CD4-positive, alpha-beta T cell treated with Interleukin-6 for 4 hours (primary cell): ENCODE data around the gene LENG1.
"Not testable (repeated sequence)": the region's sequence is repeated elsewhere in the genome, so short reads cannot be mapped to it uniquely, and the experiment has no call there.

Experiments
- DNase-seq: peaks from one replicate; pipeline ENCODE4 v3.0.0-alpha.2; 2020; ENCODE audit warnings: mixed read lengths

Gene LENG1

DNA sequence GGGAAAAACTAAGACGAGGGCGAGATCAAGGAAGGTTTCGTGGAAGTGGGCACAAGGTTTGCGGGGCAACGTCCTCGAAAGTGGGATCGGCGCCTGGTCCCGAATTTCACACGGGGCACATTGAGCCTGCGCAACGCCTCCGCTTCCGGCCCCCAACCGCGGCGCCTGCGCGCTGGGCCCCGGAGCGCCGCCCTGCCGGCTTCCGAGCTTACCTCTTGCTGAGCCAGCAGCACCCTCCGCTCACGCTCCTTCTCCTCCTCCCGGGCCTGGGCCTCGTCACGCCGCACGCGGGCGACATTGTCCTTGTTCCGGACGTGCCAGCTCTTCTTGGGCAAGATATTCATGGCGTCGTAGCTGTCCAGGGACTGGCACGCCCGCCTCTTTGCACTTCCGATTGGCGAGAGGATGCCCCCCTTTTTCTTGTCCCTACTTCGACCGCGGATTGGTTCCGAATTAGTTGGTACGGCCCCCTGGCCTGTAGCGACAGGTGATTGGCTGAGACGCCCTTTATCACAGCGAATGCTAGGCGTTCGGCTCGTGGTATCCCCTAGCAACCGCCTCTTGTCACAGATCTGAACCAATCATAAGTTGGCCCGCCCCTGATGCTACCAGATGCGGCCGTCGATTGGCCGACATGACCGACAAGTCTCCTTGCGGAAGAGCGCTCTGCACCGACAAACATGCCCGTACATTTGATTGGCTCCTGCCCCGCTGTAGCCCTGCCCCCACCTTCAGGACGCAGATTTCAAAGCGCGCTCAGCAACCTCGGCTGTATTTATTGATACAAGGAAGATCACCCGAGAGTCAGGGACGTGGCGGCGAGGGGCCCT, at the start of gene LENG1:
TSS of gene LENG1 (minus strand) at position 370 of the 830 bp plus-strand sequence. CDS start at position 344, 26 bp downstream.
- DNase-seq, result peak; percentile 99

DNA sequence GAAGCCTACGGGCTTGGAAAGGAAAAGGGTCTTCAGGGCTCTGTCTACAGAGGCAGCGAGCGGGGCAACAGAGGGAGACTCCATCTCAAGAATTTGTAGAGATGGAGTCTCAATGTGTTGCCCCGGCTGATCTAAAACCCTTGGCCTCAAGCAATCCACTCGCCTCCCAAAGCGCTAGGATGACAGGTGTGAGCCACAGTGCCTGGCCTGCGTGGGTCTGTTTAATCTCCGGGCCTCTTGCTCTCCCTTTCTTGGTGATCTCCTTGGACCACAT, 49.2 kb upstream of the LENG1 start:
- no peak for DNase-seq

DNA sequence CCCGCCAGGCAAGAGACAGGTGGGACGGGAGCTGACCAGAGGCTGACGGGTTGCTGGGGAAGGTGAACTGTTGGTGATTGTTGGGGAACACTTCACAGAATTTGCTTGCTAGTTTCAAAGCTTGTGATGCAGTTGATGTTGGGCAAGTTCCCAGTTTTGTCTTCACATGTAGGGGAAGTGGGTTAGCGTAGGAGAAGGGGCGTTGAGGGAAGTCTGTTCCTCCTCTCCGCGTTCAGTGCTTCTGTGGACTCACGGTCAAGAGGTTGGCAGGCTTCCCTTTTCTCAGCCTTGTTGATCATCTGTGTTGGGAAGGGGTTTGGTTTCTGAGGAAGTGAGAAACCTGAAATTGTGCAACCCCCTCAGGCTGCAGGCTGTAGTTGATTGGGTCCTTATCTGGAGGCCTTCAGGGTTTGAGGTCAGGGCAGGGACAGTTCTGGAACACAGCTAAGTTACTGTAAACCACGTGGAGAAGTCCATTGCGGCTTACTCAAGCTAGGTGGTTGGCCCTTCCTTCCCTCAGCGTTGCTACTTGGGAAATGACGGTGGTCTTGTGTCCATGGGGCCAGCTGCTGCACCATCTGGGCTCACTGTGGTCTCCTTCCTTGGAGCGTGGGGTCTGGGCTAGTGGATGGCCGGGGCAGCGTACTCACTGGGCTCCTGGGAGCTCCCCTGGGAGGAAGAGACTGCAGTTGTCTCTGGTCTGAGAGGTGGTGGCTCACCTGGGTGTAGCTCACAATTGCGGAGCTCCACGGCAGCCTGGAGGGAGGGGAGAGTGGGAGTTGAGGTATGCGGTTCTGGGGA, 48.7 kb upstream of the LENG1 start:
- DNase-seq, result peak; percentile 39

DNA sequence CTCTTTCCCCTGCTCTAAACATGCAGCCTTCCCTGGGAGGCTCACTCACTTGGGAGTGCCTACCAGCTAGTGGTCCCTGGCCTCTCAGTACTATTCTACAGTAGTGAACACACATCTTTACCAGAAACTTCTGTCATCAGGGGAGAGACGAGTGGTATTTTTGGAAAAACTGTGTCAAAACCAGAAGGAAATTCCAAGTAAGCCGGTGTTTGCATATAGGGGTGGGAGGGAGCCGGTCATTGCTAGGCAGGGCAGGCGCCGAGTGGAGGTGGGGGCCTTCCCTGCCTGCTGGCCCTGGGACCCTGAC, 48.1 kb upstream of the LENG1 start:
- DNase-seq, result no peak

DNA sequence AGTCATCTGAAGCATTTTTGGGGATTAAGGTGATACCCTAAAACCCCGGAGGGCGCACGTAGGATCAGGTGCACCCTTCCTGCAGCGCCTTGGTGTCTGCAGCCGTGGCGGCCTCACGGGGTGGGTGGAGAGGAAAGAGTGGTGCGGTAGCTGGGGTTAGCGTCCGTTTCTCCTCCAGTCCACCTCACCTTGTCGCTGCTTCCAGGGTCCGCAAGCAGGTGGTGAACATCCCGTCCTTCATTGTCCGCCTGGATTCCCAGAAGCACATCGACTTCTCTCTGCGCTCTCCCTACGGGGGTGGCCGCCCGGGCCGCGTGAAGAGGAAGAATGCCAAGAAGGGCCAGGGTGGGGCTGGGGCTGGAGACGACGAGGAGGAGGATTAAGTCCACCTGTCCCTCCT, 47.7 kb upstream of the LENG1 start:
- DNase-seq, result not testable (repeated sequence)

DNA sequence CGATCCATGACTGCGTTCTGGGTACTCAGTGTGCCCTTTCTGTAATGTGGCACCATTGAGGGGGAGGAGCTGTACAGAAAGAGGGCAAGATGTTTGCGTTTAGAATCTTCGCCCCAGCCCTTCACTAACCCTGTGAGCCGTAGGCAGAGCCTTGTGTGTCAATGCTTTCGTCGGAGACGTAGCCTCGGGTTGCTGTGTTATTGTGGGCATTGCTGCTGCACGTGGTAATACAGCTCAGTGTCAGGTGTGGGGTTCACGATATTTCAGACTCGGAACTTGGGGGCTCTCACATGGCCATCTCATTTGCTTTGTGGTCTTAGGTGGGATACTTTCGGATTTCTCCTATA, 47.3 kb upstream of the LENG1 start:
- no peak for DNase-seq

DNA sequence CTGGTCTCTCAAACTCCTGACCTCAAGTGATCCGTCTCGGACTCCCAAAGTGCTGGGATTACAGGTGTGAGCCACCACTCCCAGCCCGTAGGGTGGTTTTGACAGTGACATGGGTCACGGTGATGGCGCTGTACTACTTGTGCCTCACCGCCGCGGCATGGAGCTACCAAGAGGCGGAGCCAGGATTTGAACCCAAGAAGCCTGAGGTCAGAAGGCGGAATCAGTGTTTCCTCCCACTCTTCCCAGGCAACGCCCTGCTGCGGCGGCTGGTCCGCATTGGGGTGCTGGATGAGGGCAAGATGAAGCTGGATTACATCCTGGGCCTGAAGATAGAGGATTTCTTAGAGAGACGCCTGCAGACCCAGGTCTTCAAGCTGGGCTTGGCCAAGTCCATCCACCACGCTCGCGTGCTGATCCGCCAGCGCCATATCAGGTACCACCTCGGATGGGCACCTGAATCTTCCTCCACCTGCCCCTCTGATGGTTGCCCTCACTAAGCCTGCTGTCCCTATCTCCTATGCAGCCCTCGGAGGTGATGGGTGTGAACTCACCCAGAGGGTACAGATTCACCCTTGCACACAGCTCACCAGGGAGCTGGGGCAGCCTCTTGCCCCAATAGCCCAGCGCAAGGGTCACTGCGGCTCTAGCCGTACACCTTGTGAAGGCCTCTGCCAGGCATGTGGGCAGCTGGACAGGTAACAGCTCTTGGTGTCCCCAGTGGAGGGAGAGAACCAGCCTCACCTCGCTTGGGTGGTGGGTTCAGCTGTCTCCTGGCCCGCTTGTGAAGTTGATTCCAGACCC, 46.7 kb upstream of the LENG1 start:
- DNase-seq, result no peak

DNA sequence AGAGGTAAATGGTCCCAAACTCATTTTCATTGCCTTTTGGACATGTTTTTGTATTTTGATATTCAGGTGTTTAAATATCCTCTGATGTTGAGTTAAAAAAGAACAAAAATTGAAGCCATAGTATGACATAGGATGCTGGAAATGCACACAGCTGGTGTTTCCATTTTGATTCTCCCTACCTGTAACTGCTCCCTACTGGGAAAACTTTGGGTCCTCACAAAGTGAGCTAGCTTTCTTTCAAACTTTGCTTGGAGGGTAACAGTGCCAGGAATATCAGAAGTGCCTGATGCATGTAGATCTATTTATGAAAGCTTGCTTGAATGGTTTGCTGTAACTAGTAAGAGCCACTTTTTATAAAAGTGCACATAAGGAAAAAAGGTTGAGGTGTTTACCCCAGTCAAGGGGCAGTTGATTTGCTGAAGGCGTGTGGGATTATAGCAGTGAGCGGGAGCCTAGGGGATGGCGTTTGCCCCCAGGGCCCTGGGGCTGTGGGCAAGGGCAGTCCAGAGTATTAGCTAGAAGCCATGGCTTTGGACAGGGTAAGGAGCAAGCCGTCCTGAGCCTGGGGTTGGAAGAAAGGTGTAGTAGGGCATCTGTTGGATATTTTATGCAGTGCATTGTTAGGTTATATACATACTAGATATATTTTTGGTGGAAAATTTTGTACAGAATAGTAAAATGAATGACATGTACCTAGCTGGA, 45.4 kb upstream of the LENG1 start:
- DNase-seq, result no peak

DNA sequence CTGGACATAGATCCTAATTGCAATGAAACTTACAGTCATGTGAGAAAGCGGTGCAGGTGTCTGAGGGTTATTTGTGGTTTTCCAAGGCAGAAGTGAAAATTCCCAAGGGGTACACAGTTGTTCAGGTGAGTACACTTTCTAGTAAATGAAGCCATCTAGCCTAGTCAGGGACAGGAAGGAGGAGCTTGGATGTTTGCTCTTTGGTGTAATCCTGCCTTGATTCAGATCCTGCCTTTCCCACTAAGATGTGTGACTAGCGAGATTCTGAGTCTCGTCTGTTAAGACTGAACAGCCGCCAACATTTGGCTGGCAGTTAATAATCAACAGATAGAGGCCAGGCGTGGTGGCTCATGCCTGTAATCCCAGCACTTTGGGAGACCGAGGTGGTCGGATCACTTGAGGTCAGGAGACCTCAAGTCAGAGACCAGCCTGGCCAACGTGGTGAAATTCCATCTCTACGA, 43.7 kb upstream of the LENG1 start:
- no peak for DNase-seq

DNA sequence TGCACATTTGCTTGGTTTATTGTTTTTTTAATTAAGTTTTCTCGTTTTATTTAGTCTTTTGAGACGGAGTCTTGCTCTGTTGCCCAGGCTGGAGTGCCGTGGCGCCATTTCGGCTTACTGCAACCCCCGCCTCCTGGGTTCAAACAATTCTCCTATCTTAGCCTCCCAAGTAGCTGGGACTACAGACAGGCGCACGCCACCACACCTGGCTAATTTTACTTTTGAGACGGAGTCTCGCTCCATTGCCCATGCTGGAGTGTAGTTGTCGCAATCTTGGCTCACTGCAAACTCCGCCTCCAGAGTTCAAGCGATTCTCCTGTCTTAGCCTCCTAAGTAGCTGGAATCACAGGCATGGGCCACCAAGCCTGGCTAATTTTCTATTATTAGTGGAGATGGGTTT, 42.5 kb upstream of the LENG1 start:
- no peak for DNase-seq

DNA sequence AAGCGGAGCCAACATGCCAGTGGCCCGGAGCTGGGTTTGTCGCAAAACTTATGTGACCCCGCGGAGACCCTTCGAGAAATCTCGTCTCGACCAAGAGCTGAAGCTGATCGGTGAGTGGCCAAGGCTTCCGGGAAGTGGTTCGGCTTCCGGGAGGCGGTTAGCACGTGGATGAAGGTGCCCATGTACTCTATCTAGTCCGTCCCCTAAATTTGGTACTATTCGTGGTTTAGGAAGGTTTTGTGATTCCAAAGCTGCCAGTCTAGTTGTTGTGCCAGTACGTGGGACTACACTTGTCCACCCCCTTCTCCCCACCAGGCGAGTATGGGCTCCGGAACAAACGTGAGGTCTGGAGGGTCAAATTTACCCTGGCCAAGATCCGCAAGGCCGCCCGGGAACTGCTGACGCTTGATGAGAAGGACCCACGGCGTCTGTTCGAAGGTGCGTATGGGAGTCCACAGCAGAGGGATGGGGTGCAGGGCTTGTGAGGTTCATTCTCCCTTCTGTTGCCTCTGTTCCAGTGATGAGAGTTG, 41.7 kb upstream of the LENG1 start:
- no peak for DNase-seq

DNA sequence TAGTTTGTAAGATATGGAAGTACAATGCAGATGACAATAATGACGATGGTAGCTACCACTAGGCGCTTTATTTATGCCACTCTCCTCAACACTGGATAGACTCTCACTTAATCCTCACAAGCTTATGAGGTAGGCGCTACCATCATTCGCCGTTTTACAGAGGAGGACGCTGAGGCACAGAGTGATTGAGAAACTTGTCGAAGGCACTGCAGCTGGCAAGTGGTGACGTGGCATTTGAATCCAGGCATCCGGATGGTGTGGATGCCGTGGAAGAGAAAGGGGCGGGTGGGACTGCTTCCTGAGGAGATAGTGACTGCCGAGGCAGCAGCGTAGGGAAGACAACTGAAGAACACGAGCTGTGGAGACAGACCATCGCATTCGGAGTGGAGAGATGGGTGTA, 39.9 kb upstream of the LENG1 start:
- no peak for DNase-seq

DNA sequence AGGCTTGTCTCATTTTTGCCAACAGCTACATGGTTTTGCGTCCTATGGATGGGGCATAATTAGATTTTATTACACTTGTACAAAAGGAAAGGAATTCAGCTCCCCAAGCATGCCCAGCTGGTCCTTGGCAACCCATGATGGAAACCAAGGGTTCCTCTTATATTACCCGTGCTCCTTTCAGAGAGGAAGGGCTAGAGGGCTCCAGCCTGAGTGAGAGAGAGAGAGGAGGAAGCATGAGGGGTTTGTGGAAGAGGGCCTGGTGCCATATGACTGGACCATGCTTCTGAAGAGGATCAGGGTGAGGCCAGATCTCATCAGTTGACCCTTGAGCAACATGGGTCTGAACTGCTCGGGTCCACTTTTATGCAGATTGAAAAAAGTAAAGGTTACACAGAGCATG, 37.6 kb upstream of the LENG1 start:
- no peak for DNase-seq

DNA sequence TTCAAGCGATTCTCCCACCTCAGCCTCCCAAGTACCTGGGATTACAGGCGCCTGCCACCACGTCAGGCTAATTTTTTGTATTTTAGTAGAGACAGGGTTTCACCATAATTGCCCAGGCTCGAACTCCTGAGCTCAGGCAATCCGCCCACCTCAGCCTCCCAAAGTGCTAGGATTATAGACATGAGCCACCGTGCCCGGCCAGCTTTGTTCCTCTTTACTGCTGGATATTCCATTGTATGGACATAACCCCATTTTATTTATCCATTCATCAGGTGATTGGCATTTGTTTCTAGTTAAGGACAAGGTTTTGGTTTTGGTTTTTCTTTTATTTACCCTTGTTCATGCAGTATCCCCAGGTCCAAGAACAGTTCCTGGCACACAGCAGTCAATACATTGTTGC, 37.0 kb upstream of the LENG1 start:
- no peak for DNase-seq

DNA sequence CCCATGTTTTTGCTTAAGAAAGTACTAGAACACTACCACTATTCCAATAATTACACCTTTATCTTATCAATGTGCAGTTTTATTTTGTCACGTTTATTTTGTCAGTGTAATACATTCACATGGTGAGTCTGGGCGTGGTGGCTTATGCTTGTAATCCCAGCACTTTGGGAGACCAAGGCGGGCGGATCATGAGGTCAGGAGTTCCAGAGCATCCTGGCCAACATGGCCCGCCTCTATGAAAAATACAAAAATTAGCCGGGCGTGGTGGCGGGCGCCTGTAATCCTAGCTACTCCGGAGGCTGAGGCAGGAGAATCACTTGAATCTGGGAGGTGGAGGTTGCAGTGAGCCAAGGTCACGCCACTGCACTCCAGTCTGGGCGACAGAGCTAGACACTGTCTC, 34.9 kb upstream of the LENG1 start:
- DNase-seq, result not testable (repeated sequence)

DNA sequence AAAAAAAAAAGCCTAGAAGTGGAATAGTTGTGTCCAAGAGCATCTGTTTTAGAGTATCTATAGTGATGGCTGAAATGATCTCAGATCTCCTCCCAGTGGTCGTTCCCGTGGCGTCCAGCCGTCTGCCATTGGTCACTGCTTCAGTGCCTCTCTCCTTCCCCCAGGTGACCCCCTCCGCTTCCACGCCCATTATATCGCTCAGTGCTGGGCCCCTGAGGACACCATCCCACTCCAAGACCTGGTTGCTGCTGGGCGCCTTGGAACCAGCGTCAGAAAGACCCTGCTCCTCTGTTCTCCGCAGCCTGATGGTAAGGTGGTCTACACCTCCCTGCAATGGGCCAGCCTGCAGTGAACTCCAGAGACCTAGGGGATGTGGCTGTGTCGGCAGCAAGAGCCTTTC, 33.5 kb upstream of the LENG1 start:
- no peak for DNase-seq

DNA sequence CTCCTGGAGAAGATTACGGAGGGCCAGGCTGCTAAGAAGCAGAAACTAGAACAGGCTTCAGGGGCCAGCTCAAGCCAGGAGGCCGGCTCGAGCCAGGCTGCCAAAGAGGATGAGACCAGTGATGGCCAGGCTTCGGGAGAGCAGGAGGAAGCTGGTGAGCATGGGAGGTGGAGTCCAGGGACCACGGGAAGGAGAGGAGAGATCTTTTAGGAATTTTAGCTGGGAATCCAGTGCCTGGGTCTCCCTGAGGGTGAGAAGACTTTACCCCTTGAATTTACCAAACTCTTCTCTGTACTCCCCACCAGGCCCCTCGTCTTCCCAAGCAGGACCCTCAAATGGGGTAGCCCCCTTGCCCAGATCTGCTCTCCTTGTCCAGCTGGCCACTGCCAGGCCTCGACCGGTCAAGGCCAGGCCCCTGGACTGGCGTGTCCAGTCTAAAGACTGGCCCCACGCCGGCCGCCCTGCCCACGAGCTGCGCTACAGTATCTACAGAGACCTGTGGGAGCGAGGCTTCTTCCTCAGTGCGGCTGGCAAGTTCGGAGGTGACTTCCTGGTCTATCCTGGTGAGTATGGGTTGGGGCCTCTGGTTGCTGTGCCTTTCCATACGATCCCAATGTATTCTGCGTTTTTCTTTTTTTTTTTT, 32.4 kb upstream of the LENG1 start:
- no peak for DNase-seq

DNA sequence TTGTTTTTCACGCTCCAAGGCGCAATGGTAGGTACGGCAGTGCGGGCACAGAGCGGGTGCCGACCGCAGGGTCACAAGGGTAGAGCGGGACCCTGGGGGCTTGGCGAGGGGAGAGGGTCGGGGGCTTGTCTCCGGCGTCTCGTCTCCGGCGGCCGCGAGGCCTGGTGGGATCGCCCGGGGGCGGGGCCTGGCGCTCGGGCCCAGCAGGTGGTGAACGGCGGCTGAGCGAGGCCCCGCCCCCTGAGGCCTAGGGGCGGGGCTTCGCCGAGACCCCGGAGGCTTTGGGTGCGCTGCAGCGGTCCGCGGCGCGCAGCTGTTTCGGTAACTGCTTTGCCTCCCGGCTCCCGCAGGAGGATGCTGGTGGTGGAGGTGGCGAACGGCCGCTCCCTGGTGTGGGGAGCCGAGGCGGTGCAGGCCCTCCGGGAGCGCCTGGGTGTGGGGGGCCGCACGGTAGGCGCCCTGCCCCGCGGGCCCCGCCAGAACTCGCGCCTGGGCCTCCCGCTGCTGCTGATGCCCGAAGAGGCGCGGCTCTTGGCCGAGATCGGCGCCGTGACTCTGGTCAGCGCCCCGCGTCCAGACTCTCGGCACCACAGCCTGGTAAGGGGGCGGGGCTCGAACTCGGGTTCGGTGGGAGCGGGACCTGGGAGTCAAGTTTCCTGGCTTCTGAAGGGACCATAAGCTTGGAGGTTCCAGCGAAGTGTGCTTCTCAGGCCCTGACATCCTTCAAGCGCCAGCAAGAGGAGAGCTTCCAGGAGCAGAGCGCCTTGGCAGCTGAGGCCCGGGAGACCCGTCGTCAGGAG, 31.7 kb upstream of the LENG1 start, which contains the start of gene TSEN34:
TSS of gene TSEN34 (plus strand) at position 298 of the 800 bp plus-strand sequence. CDS start at position 355, 57 bp downstream.
- DNase-seq, result peak; percentile 92

DNA sequence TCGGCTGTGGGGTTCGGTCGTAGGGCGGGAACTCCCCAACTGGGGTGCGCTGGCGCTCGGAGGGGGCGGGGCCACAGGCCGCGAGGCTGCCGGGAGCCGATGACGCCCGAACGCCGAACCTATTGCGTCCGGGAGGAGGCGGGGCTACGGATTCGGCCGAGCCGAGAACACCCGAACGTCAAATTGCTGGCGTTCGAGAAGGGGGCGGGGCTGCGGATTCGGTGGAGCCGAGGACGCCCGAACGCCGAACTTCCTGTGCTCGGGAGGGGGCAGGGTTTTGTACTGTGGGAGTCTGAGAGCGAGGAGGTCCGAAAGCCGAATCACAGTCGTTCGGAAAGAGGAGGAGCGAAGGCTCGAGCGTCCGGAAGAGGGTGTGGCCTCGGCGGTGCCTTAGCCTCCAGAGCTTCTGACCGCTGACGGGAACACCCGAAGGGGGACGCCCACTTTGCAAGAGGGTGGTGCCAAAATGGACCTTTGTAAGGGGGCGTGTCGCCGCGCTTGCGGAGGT, 31.0 kb upstream of the LENG1 start:
- peak; percentile 100 for DNase-seq

DNA sequence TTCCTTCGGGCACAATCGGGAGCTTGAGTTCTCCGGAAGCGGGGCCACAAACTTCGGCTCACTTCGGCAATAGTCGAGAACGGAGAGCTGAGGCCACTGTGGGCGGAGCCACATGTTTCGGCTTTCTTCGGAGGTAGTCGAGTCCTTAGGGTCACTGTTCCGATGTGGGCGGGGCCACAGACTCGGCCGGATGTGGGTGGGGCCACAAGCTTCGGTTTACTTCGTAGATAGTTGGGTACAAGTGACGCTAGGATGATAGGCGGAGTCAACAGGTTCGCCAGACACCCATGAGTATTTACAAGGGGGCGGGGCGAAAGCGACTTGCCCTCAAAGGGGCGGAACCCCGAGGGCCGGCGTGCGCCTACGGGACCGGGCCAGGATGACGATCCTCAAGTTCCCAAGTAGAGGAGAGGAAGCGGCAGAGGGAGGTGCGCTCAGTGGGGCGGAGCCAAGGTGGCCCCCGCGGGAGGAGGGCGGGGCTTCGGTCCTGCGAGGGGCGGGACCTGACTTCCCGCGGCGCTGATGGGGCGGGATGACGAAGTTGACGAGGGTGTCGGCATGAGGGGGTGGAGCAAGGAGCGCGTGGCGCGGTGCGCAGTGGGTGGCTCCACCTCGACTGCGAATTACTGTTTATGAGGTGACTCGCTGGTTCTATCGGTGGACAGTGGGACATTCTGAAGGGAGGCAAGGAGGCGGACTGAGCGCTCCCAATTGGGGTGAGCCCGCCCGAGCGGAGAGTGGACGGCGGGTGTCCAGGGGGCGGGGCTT, 30.4 kb upstream of the LENG1 start:
- DNase-seq, result peak; percentile 100
